NT2/D1 (cell line): ENCODE results near the gene B4GALNT2.

Experiments used
- DNase-seq: peaks from one replicate; pipeline ENCODE4 v3.0.0-alpha.2; 2011; ENCODE audit warnings: low read depth, low spot score
- H3K27me3 ChIP-seq: 2 replicates; pipeline ENCODE4 v1.6.0; 2011; ENCODE audit warnings: mild to moderate bottlenecking; ENCODE audit not compliant: insufficient read length, insufficient read depth
- H3K36me3 ChIP-seq: 2 replicates; pipeline ENCODE4 v1.6.1; 2011; ENCODE audit warnings: mild to moderate bottlenecking, low read length, mixed read lengths; ENCODE audit not compliant: insufficient read depth, insufficient read length
- H3K4me1 ChIP-seq: 2 replicates; pipeline ENCODE4 v1.5.1; 2011; ENCODE audit not compliant: insufficient read depth, insufficient read length
- H3K4me3 ChIP-seq: 2 replicates; pipeline ENCODE4 v1.5.1; 2011; ENCODE audit warnings: low read depth; ENCODE audit not compliant: insufficient read length
- H3K9ac ChIP-seq: 2 replicates; pipeline ENCODE4 v1.6.0; 2011; ENCODE audit warnings: low read depth; ENCODE audit not compliant: insufficient read length
- H3K9me3 ChIP-seq: 2 replicates; pipeline ENCODE4 v1.5.1; 2011; ENCODE audit warnings: mild to moderate bottlenecking, low read length; ENCODE audit not compliant: insufficient read depth
- SUZ12 ChIP-seq: IDR thresholded peaks from 2 replicates; pipeline ENCODE4 v1.6.1; 2011; ENCODE audit not compliant: insufficient read length, insufficient read depth; ENCODE audit errors: extremely low read depth
- YY1 ChIP-seq: IDR thresholded peaks from 2 replicates; pipeline ENCODE4 v1.6.1; 2011; ENCODE audit not compliant: insufficient read length, insufficient read depth
- ZNF274 ChIP-seq: IDR thresholded peaks from 2 replicates; pipeline ENCODE4 v1.6.1; 2011; ENCODE audit warnings: mild to moderate bottlenecking, low read depth, low read length

Gene B4GALNT2

GRCh38 chr17:49110509-49110908 lies 22.1 kb upstream of the B4GALNT2 start:
- no peak for DNase-seq
- H3K27me3 ChIP-seq, result no peaks in the 10 kb centered on the region

GRCh38 chr17:49111934-49112333 lies 20.6 kb upstream of the B4GALNT2 start:
- Histone ChIP-seq H3K9ac (no peak overlapping the region), H3K9me3 (peaks cover 24% of the 10 kb centered on the region), H3K4me3 (no peak overlapping the region), H3K4me1 (no peaks in the 10 kb centered on the region), H3K27me3 (no peaks in the 10 kb centered on the region), H3K36me3 (no peaks in the 10 kb centered on the region)
- TF ChIP-seq SUZ12 (no peak), YY1 (no peak), ZNF274 (no peak)
- DNase-seq, result no peak

More at GRCh38 chr17:49110509-49110908, 22.1 kb upstream of the B4GALNT2 start:
- Histone ChIP-seq H3K9me3 (peaks cover 16% of the 10 kb centered on the region), H3K9ac (no peak overlapping the region), H3K4me3 (no peak overlapping the region), H3K4me1 (no peaks in the 10 kb centered on the region), H3K36me3 (no peaks in the 10 kb centered on the region)
- TF ChIP-seq ZNF274 (no peak), SUZ12 (no peak), YY1 (no peak)

- Histone ChIP-seq H3K4me1 (no peaks in the 10 kb centered on the region), H3K4me3 (no peak overlapping the region), H3K27me3 (no peaks in the 10 kb centered on the region), H3K9ac (no peak overlapping the region), H3K36me3 (no peaks in the 10 kb centered on the region), H3K9me3 (peaks cover 24% of the 10 kb centered on the region)
- DNase-seq, result no peak
- TF ChIP-seq ZNF274, result no peak
- no peak for TF ChIP-seq SUZ12
- no peak for TF ChIP-seq YY1
These were observed 19.6 kb upstream of the B4GALNT2 start for GRCh38 chr17:49112936-49113335.

- H3K4me3 ChIP-seq, result no peak overlapping the region
- no peak for DNase-seq
- no peak overlapping the region for H3K9ac ChIP-seq
- H3K27me3 ChIP-seq, result no peaks in the 10 kb centered on the region
- H3K9me3 ChIP-seq, result peaks cover 28% of the 10 kb centered on the region
- no peaks in the 10 kb centered on the region for H3K36me3 ChIP-seq
- H3K4me1 ChIP-seq, result no peaks in the 10 kb centered on the region
- TF ChIP-seq YY1, result no peak
- TF ChIP-seq SUZ12, result no peak
- no peak for TF ChIP-seq ZNF274
These were observed 17.9 kb upstream of the B4GALNT2 start for GRCh38 chr17:49114703-49115102.

- no peak for TF ChIP-seq SUZ12
- TF ChIP-seq ZNF274, result no peak
- TF ChIP-seq YY1, result no peak
- Histone ChIP-seq H3K27me3 (no peaks in the 10 kb centered on the region), H3K9me3 (peaks cover 55% of the 10 kb centered on the region), H3K9ac (no peak overlapping the region), H3K36me3 (no peaks in the 10 kb centered on the region), H3K4me1 (no peaks in the 10 kb centered on the region), H3K4me3 (no peak overlapping the region)
- no peak for DNase-seq
These were observed 14.9 kb upstream of the B4GALNT2 start for GRCh38 chr17:49117587-49118230.

- peaks cover 43% of the 10 kb centered on the region for H3K9me3 ChIP-seq
- TF ChIP-seq ZNF274 (no peak), YY1 (no peak), SUZ12 (no peak)
- DNase-seq, result no peak
These were observed 12.4 kb upstream of the B4GALNT2 start for GRCh38 chr17:49120166-49120565.

GRCh38 chr17:49121696-49122292 lies 10.8 kb upstream of the B4GALNT2 start:
- Histone ChIP-seq H3K4me3 (no peak overlapping the region), H3K36me3 (no peaks in the 10 kb centered on the region), H3K9ac (no peak overlapping the region), H3K27me3 (no peaks in the 10 kb centered on the region), H3K4me1 (no peaks in the 10 kb centered on the region), H3K9me3 (peaks cover 30% of the 10 kb centered on the region)
- TF ChIP-seq SUZ12 (no peak), YY1 (no peak), ZNF274 (no peak)
- DNase-seq, result no peak

More at GRCh38 chr17:49120166-49120565, 12.4 kb upstream of the B4GALNT2 start:
- Histone ChIP-seq H3K9ac (no peak overlapping the region), H3K27me3 (no peaks in the 10 kb centered on the region), H3K4me1 (no peaks in the 10 kb centered on the region), H3K36me3 (no peaks in the 10 kb centered on the region), H3K4me3 (no peak overlapping the region)
